Suprapubic skin (tissue), 4 donors: ENCODE measurements around the gene SLC2A8.

Experiments
- CTCF ChIP-seq, 2 donors: fragments of 200-600 bp in 1 of 2; fragments of 450-650 bp in 1 of 2; sonication (generic) in 1 of 2; IDR thresholded peaks; one replicate each; pipeline ENCODE4 v1.5.1; 2016 to 2019; ENCODE audit warnings: antibody characterized with exemption in 2 of 2, mild to moderate bottlenecking in 1 of 2, moderate library complexity in 1 of 2
- EP300 ChIP-seq: sonication (generic); formaldehyde crosslinking; IDR thresholded peaks from one replicate; pipeline ENCODE4 v1.6.1; 2017; ENCODE audit warnings: antibody characterized with exemption
- POLR2A ChIP-seq, 2 donors: fragments of 450-650 bp; IDR thresholded peaks; one replicate each; pipeline ENCODE4 v1.6.1; 2017; ENCODE audit warnings: antibody characterized with exemption in 2 of 2, mild to moderate bottlenecking in 2 of 2, moderate library complexity in 2 of 2
- POLR2AphosphoS5 ChIP-seq, 3 donors: sonication (generic); formaldehyde crosslinking; IDR thresholded peaks; one replicate each; pipeline ENCODE4 v1.6.1; 2017; ENCODE audit warnings: antibody characterized with exemption in 3 of 3

- TF ChIP-seq CTCF (IDR thresholded peaks at IDR 0.05) (no peak), POLR2AphosphoS5 (IDR thresholded peaks at IDR 0.05) (no peak), EP300 (no peak), POLR2A (IDR thresholded peaks at IDR 0.05) (no peak)
Measured at GRCh38 chr9:127445851-127446712, 49.1 kb downstream of the SLC2A8 start.
